ENCODE measurements around the gene CFAP299.

The CFAP299 gene

GRCh38 chr4:80927420-80927819 lies 591.9 kb downstream of the CFAP299 start:
- no peak for DNase-seq (ENCODE audit: low read depth)

GRCh38 chr4:80931631-80932081 lies 596.1 kb downstream of the CFAP299 start:
- DNase-seq (ENCODE audit: low read depth): no peak

- peak; percentile 4 for DNase-seq (ENCODE audit: low read depth)
Measured at GRCh38 chr4:80948141-80948540, 612.6 kb downstream of the CFAP299 start.

GRCh38 chr4:80948995-80949394 lies 613.5 kb downstream of the CFAP299 start:
- DNase-seq (ENCODE audit: low read depth): no peak

- DNase-seq (ENCODE audit: low read depth): no peak
Measured at GRCh38 chr4:80956421-80956820, 620.9 kb downstream of the CFAP299 start.

- DNase-seq (ENCODE audit: low read depth): no peak
Measured at GRCh38 chr4:80963051-80963450, 627.5 kb downstream of the CFAP299 start.

GRCh38 chr4:80967346-80967745 lies 631.8 kb downstream of the CFAP299 start:
- DNase-seq (ENCODE audit: low read depth): no peak

GRCh38 chr4:80980239-80980638 lies 644.7 kb downstream of the CFAP299 start:
- DNase-seq (ENCODE audit: low read depth): no peak

GRCh38 chr4:80986011-80986410 lies 650.5 kb downstream of the CFAP299 start:
- no peak for DNase-seq (ENCODE audit: low read depth)

- peak; percentile 48 for DNase-seq (ENCODE audit: low read depth)
Measured at GRCh38 chr4:80989921-80990544, 654.5 kb downstream of the CFAP299 start.

GRCh38 chr4:80990851-80991250 lies 655.3 kb downstream of the CFAP299 start:
- no peak for DNase-seq (ENCODE audit: low read depth)

- DNase-seq (ENCODE audit: low read depth): no peak
Measured at GRCh38 chr4:80999943-81000342, 664.4 kb downstream of the CFAP299 start.

GRCh38 chr4:81003597-81004111 lies 668.1 kb downstream of the CFAP299 start:
- DNase-seq (ENCODE audit: low read depth): no peak

GRCh38 chr4:81007417-81007816 lies 671.9 kb downstream of the CFAP299 start:
- no peak for DNase-seq (ENCODE audit: low read depth)

Data from fibroblast of the conjunctiva (primary cell).